ENCODE measurements around the gene BACH2.

GRCh38 chr6:90195094-90195829 lies 101.4 kb downstream of the BACH2 start:
- TF ChIP-seq EZH2phosphoT487 (IDR thresholded peaks at IDR 0.05; ENCODE audit: unreplicated experiment) (no peak), EZH2 (IDR thresholded peaks at IDR 0.05; ENCODE audit: low read depth, unreplicated experiment) (no peak), POLR2AphosphoS5 (IDR thresholded peaks at IDR 0.05; ENCODE audit: low read depth) (no peak), CTCF (conservative IDR thresholded peaks at IDR 0.05; ENCODE audit: low read depth in 2 of 2) (no peak), REST (IDR thresholded peaks at IDR 0.05; ENCODE audit: unreplicated experiment) (no peak), STAT1 (IDR thresholded peaks at IDR 0.05; ENCODE audit: unreplicated experiment) (no peak), ETS1 (IDR thresholded peaks at IDR 0.05) (no peak)

Data from GM23338 (cell line).